NCI-H1105 (cell line): ENCODE data around the gene UQCRFS1.
"Not testable (repeated sequence)": the region's sequence is repeated elsewhere in the genome, so short reads cannot be mapped to it uniquely, and the experiment has no call there.

Source experiments
- DNase-seq: peaks from one replicate; lab custom pipeline; 2025; lab: John Stamatoyannopoulos, UW

Gene UQCRFS1

GRCh38 chr19:29214411-29214810, 1.5 kb upstream of the UQCRFS1 start:
- no peak for DNase-seq

- no peak for DNase-seq
Measured at GRCh38 chr19:29212356-29212647, 649 bp downstream of the UQCRFS1 start.

GRCh38 chr19:29211562-29212355, 1.2 kb downstream of the UQCRFS1 start:
- DNase-seq: no peak

GRCh38 chr19:29211041-29211440, 1.9 kb downstream of the UQCRFS1 start:
- not testable (repeated sequence) for DNase-seq

GRCh38 chr19:29210502-29210901, 2.4 kb downstream of the UQCRFS1 start:
- not testable (repeated sequence) for DNase-seq

- DNase-seq: not testable (repeated sequence)
Measured at GRCh38 chr19:29207403-29208187, 5.4 kb downstream of the UQCRFS1 start.

- DNase-seq: no peak
Measured at GRCh38 chr19:29206453-29206852, 6.5 kb downstream of the UQCRFS1 start.

GRCh38 chr19:29202281-29202680, 10.7 kb downstream of the UQCRFS1 start:
- no peak for DNase-seq

GRCh38 chr19:29201855-29202254, 11.1 kb downstream of the UQCRFS1 start:
- DNase-seq: no peak

GRCh38 chr19:29194658-29195057, 18.3 kb downstream of the UQCRFS1 start:
- no peak for DNase-seq

- no peak for DNase-seq
Measured at GRCh38 chr19:29193155-29193554, 19.8 kb downstream of the UQCRFS1 start.

GRCh38 chr19:29191005-29191404, 21.9 kb downstream of the UQCRFS1 start:
- DNase-seq: peak; percentile 55

- no peak for DNase-seq
Measured at GRCh38 chr19:29189033-29189360, 24.0 kb downstream of the UQCRFS1 start.

GRCh38 chr19:29188289-29189032, 24.5 kb downstream of the UQCRFS1 start:
- DNase-seq: no peak

- no peak for DNase-seq
Measured at GRCh38 chr19:29187676-29188075, 25.3 kb downstream of the UQCRFS1 start.

GRCh38 chr19:29185427-29185826, 27.5 kb downstream of the UQCRFS1 start:
- DNase-seq: no peak

GRCh38 chr19:29176981-29177754, 35.8 kb downstream of the UQCRFS1 start:
- DNase-seq: no peak

GRCh38 chr19:29173896-29174295, 39.1 kb downstream of the UQCRFS1 start:
- DNase-seq: no peak

GRCh38 chr19:29172302-29172701, 40.6 kb downstream of the UQCRFS1 start:
- DNase-seq: no peak

GRCh38 chr19:29171525-29171924, 41.4 kb downstream of the UQCRFS1 start:
- no peak for DNase-seq

GRCh38 chr19:29170554-29170953, 42.4 kb downstream of the UQCRFS1 start:
- DNase-seq: no peak

- DNase-seq: no peak
Measured at GRCh38 chr19:29162694-29163093, 50.3 kb downstream of the UQCRFS1 start.
